ENCODE data around the gene TAAR1. TPM values are rescaled to one million over a fixed set of nuclear protein-coding genes. Genes with fewer than 3 reads are reported as not detected.

Gene TAAR1
- total and polyA plus RNA-seq, 2 experiments from 2014 or later = not detected

DNA sequence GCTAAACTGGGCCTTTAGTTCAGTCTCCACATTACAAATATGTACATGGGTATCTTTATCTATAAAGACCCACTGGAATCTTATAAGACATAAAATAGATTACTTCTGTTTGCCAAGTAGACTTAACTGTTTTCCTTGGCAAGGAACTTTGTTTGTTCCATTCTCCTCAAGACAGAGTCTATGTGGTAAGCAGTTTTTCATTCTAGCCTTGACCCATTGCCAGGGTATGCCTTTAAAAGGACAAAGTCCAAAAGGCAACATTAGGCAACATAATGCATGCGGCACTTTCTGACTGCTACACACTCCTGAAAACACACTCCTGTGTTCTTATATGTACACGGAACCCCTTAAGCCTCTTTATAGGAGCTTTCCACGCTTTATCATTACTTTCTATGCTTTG lies 34.5 kb upstream of the TAAR1 start (continued):
- TF ChIP-seq, protein P1, sequence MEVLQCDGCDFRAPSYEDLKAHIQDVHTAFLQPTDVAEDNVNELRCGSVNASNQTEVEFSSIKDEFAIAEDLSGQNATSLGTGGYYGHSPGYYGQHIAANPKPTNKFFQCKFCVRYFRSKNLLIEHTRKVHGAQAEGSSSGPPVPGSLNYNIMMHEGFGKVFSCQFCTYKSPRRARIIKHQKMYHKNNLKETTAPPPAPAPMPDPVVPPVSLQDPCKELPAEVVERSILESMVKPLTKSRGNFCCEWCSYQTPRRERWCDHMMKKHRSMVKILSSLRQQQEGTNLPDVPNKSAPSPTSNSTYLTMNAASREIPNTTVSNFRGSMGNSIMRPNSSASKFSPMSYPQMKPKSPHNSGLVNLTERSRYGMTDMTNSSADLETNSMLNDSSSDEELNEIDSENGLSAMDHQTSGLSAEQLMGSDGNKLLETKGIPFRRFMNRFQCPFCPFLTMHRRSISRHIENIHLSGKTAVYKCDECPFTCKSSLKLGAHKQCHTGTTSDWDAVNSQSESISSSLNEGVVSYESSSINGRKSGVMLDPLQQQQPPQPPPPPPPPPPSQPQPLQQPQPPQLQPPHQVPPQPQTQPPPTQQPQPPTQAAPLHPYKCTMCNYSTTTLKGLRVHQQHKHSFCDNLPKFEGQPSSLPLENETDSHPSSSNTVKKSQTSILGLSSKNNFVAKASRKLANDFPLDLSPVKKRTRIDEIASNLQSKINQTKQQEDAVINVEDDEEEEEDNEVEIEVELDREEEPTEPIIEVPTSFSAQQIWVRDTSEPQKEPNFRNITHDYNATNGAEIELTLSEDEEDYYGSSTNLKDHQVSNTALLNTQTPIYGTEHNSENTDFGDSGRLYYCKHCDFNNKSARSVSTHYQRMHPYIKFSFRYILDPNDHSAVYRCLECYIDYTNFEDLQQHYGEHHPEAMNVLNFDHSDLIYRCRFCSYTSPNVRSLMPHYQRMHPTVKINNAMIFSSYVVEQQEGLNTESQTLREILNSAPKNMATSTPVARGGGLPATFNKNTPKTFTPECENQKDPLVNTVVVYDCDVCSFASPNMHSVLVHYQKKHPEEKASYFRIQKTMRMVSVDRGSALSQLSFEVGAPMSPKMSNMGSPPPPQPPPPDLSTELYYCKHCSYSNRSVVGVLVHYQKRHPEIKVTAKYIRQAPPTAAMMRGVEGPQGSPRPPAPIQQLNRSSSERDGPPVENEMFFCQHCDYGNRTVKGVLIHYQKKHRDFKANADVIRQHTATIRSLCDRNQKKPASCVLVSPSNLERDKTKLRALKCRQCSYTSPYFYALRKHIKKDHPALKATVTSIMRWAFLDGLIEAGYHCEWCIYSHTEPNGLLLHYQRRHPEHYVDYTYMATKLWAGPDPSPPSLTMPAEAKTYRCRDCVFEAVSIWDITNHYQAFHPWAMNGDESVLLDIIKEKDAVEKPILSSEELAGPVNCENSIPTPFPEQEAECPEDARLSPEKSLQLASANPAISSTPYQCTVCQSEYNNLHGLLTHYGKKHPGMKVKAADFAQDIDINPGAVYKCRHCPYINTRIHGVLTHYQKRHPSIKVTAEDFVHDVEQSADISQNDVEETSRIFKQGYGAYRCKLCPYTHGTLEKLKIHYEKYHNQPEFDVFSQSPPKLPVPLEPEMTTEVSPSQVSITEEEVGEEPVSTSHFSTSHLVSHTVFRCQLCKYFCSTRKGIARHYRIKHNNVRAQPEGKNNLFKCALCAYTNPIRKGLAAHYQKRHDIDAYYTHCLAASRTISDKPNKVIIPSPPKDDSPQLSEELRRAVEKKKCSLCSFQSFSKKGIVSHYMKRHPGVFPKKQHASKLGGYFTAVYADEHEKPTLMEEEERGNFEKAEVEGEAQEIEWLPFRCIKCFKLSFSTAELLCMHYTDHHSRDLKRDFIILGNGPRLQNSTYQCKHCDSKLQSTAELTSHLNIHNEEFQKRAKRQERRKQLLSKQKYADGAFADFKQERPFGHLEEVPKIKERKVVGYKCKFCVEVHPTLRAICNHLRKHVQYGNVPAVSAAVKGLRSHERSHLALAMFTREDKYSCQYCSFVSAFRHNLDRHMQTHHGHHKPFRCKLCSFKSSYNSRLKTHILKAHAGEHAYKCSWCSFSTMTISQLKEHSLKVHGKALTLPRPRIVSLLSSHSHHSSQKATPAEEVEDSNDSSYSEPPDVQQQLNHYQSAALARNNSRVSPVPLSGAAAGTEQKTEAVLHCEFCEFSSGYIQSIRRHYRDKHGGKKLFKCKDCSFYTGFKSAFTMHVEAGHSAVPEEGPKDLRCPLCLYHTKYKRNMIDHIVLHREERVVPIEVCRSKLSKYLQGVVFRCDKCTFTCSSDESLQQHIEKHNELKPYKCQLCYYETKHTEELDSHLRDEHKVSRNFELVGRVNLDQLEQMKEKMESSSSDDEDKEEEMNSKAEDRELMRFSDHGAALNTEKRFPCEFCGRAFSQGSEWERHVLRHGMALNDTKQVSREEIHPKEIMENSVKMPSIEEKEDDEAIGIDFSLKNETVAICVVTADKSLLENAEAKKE (CRISPR knock-in tag; IDR thresholded peaks at IDR 0.05) = no peak
- TF ChIP-seq EZH2 (IDR thresholded peaks at IDR 0.05; ENCODE audit: low read depth, unreplicated experiment) (no peak), NANOG (IDR thresholded peaks at IDR 0.05; ENCODE audit: borderline replicate concordance) (no peak), ZNF114 (CRISPR knock-in tag; IDR thresholded peaks at IDR 0.05) (no peak), JUNB (IDR thresholded peaks at IDR 0.05; ENCODE audit: unreplicated experiment) (no peak), POLR2AphosphoS5 (IDR thresholded peaks at IDR 0.05; ENCODE audit: low read depth) (no peak), CREB1 (CRISPR knock-in tag; IDR thresholded peaks at IDR 0.05; ENCODE audit: low read depth) (no peak), STAT1 (IDR thresholded peaks at IDR 0.05; ENCODE audit: unreplicated experiment) (no peak), ZNF331 (CRISPR knock-in tag; IDR thresholded peaks at IDR 0.05; ENCODE audit: low read depth) (no peak)
- TF ChIP-seq, protein P2, sequence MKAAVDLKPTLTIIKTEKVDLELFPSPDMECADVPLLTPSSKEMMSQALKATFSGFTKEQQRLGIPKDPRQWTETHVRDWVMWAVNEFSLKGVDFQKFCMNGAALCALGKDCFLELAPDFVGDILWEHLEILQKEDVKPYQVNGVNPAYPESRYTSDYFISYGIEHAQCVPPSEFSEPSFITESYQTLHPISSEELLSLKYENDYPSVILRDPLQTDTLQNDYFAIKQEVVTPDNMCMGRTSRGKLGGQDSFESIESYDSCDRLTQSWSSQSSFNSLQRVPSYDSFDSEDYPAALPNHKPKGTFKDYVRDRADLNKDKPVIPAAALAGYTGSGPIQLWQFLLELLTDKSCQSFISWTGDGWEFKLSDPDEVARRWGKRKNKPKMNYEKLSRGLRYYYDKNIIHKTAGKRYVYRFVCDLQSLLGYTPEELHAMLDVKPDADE (IDR thresholded peaks at IDR 0.05) = no peak

DNA sequence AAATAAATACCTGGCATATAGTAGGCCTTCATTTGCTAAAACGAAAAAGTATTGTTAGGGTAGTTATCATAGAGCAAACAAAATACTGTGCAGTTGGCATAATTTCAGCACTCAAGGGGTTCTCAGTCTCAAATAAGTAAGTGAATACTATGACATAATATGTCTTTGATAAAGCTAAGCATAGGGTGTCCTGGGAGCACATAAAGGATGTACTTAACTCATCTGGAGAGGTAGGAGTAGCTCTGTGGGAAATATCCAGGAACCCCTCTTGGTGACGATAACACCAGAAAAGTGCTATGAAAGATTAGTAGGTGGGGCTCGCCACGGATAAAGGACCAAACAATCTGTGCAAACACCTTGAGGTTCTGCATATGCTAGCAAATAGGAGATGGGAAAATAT lies 31.7 kb upstream of the TAAR1 start:
- no peak overlapping the region for H3K4me3 ChIP-seq
- ATAC-seq (no peak), DNase-seq (ENCODE audit: low spot score) (no peak)
- no peak overlapping the region for H3K27ac ChIP-seq (ENCODE audit: low read depth)
- Mint-ChIP-seq H3K9me3 (peaks cover 1% of the 10 kb centered on the region), H3K4me1 (no peaks in the 10 kb centered on the region), H3K27me3 (ENCODE audit: insufficient read depth, low read depth, poor library complexity) (no peaks in the 10 kb centered on the region), H3K4me3 (no peak overlapping the region), H3K27ac (no peak overlapping the region), H3K36me3 (ENCODE audit: low read depth) (0 out of 3 replicates have a peak, but pooled peaks cover under 1% of the 10 kb centered on the region)
- no peaks in the 10 kb centered on the region for H3K27me3 ChIP-seq (ENCODE audit: insufficient read depth)
- H3K79me2 ChIP-seq (replicated peaks; ENCODE audit: insufficient read depth) = no peaks in the 10 kb centered on the region
- no peak overlapping the region for H3K4me2 ChIP-seq
- H3K4me1 ChIP-seq (ENCODE audit: insufficient read depth) = no peaks in the 10 kb centered on the region
- H2AFZ ChIP-seq = no peak overlapping the region
- H3K9me2 ChIP-seq (ENCODE audit: insufficient read depth) = no peaks in the 10 kb centered on the region
- no peaks in the 10 kb centered on the region for H3K36me3 ChIP-seq (ENCODE audit: insufficient read depth)
- H3F3A ChIP-seq (replicated peaks; ENCODE audit: low read depth) = no peaks in the 10 kb centered on the region
- H4K20me1 ChIP-seq (replicated peaks; ENCODE audit: insufficient read depth) = no peaks in the 10 kb centered on the region
- no peak for TF ChIP-seq EZH2phosphoT487 (IDR thresholded peaks at IDR 0.05; ENCODE audit: unreplicated experiment)
- TF ChIP-seq, protein P1 (CRISPR knock-in tag; IDR thresholded peaks at IDR 0.05) = no peak
